Endothelial cell (in vitro differentiated cells): ENCODE data around the gene WNT1. TPM values are rescaled to one million over a fixed set of nuclear protein-coding genes. Genes with fewer than 3 reads are reported as not detected.
A peak's percentile ranks its signal among the peaks of the same experiment; 100 is the strongest.

Source experiments
- DNase-seq: peaks from one replicate; pipeline ENCODE4 v3.0.0; 2021; ENCODE audit warnings: low spot score
- H3K27ac Mint-ChIP-seq: one replicate; pipeline ENCODE4 v1.8.0; 2021; ENCODE audit warnings: mixed read lengths, inconsistent platforms; ENCODE audit not compliant: unreplicated experiment
- H3K27me3 Mint-ChIP-seq: one replicate; pipeline ENCODE4 v1.8.0; 2021; ENCODE audit warnings: mild to moderate bottlenecking, moderate library complexity, mixed read lengths, inconsistent platforms; ENCODE audit not compliant: unreplicated experiment
- H3K36me3 Mint-ChIP-seq: one replicate; pipeline ENCODE4 v1.8.0; 2021; ENCODE audit warnings: mild to moderate bottlenecking, low read depth, mixed read lengths, inconsistent platforms; ENCODE audit not compliant: unreplicated experiment
- H3K4me1 Mint-ChIP-seq: one replicate; pipeline ENCODE4 v1.8.0; 2021; ENCODE audit warnings: mild to moderate bottlenecking, mixed read lengths, inconsistent platforms; ENCODE audit not compliant: unreplicated experiment
- H3K4me3 Mint-ChIP-seq: one replicate; pipeline ENCODE4 v1.8.0; 2021; ENCODE audit warnings: mild to moderate bottlenecking, mixed read lengths, inconsistent platforms; ENCODE audit not compliant: unreplicated experiment
- H3K9me3 Mint-ChIP-seq: one replicate; pipeline ENCODE4 v1.8.0; 2021; ENCODE audit warnings: mixed read lengths, inconsistent platforms; ENCODE audit not compliant: unreplicated experiment
- CTCF ChIP-seq: fragments of 200-600 bp; sonication (generic); IDR thresholded peaks from one replicate; pipeline ENCODE4 v1.5.0; 2021; ENCODE audit warnings: antibody characterized with exemption; ENCODE audit not compliant: unreplicated experiment
- total RNA-seq: library from RNA; stranded (reverse); fragmentation: NEBNext Ultra II Directional; extraction: Animal tissue kit (Norgen Biotek cat#: 25700); gene quantifications from one replicate; pipeline ENCODE4 v1.2.1, GENCODE V29; 2021; ENCODE audit not compliant: unreplicated experiment

WNT1 gene
- total RNA-seq, 1 donor from 2014 or later: not detected

GRCh38 chr12:48943221-48943620, 34.9 kb upstream of the WNT1 start:
- no peak for TF ChIP-seq CTCF
- H3K27ac Mint-ChIP-seq: no peak overlapping the region
- H3K9me3 Mint-ChIP-seq: no peaks in the 10 kb centered on the region

GRCh38 chr12:48946205-48946604, 31.9 kb upstream of the WNT1 start:
- Mint-ChIP-seq H3K4me3 (no peak overlapping the region), H3K9me3 (no peaks in the 10 kb centered on the region), H3K27ac (no peak overlapping the region), H3K36me3 (peaks cover 26% of the 10 kb centered on the region), H3K4me1 (peaks cover 22% of the 10 kb centered on the region), H3K27me3 (peaks cover 2% of the 10 kb centered on the region)
- TF ChIP-seq CTCF: no peak
- no peak for DNase-seq

More at GRCh38 chr12:48943221-48943620, 34.9 kb upstream of the WNT1 start:
- H3K36me3 Mint-ChIP-seq: peaks cover 38% of the 10 kb centered on the region
- H3K4me1 Mint-ChIP-seq: peaks cover 21% of the 10 kb centered on the region
- no peak overlapping the region for H3K4me3 Mint-ChIP-seq
- DNase-seq: no peak
- peaks cover 1% of the 10 kb centered on the region for H3K27me3 Mint-ChIP-seq

GRCh38 chr12:48946943-48947342, 31.2 kb upstream of the WNT1 start:
- Mint-ChIP-seq H3K9me3 (no peaks in the 10 kb centered on the region), H3K27me3 (peaks cover 2% of the 10 kb centered on the region), H3K36me3 (peaks cover 25% of the 10 kb centered on the region), H3K4me3 (no peak overlapping the region), H3K27ac (peak overlapping the region; percentile 48), H3K4me1 (peaks cover 22% of the 10 kb centered on the region)
- no peak for DNase-seq
- TF ChIP-seq CTCF: no peak

- Mint-ChIP-seq H3K27me3 (peaks cover 1% of the 10 kb centered on the region), H3K9me3 (no peaks in the 10 kb centered on the region), H3K36me3 (peaks cover 18% of the 10 kb centered on the region), H3K4me3 (no peak overlapping the region), H3K27ac (no peak overlapping the region), H3K4me1 (peaks cover 17% of the 10 kb centered on the region)
- TF ChIP-seq CTCF: no peak
- DNase-seq: no peak
These were observed 30.4 kb upstream of the WNT1 start for GRCh38 chr12:48947727-48948126.

GRCh38 chr12:48952691-48953090, 25.4 kb upstream of the WNT1 start:
- H3K4me1 Mint-ChIP-seq: peaks cover 33% of the 10 kb centered on the region
- H3K36me3 Mint-ChIP-seq: peaks cover 30% of the 10 kb centered on the region
- peaks cover 14% of the 10 kb centered on the region for H3K27me3 Mint-ChIP-seq
- H3K9me3 Mint-ChIP-seq: no peaks in the 10 kb centered on the region
- H3K27ac Mint-ChIP-seq: no peak overlapping the region
- no peak for DNase-seq
- H3K4me3 Mint-ChIP-seq: no peak overlapping the region
- no peak for TF ChIP-seq CTCF
